Epithelial cell of prostate (primary cell): ENCODE data around the gene WLS.
A peak's percentile ranks its signal among the peaks of the same experiment; 100 is the strongest.

Experiments used
- DNase-seq: peaks from one replicate; pipeline ENCODE4 v3.0.0-alpha.2; 2011; ENCODE audit warnings: low read depth, low spot score
- H3K27ac ChIP-seq: fragments of 450-650 bp; 2 replicates; pipeline ENCODE4 v1.5.1; 2017; ENCODE audit warnings: mild to moderate bottlenecking

Gene WLS

GRCh38 chr1:68145418-68146126 lies 86.8 kb downstream of the WLS start:
- peak overlapping the region; percentile 55 for H3K27ac ChIP-seq
- DNase-seq = peak; percentile 10

- no peak overlapping the region for H3K27ac ChIP-seq
- DNase-seq = no peak
These were observed 87.5 kb downstream of the WLS start for GRCh38 chr1:68144856-68145255.

GRCh38 chr1:68143633-68144032 lies 88.7 kb downstream of the WLS start:
- DNase-seq = no peak
- no peak overlapping the region for H3K27ac ChIP-seq

GRCh38 chr1:68142461-68142860 lies 89.9 kb downstream of the WLS start:
- no peak for DNase-seq
- no peak overlapping the region for H3K27ac ChIP-seq

- H3K27ac ChIP-seq = no peak overlapping the region
- no peak for DNase-seq
These were observed 90.3 kb downstream of the WLS start for GRCh38 chr1:68142036-68142435.

GRCh38 chr1:68141071-68142021 lies 91.0 kb downstream of the WLS start:
- DNase-seq = no peak
- H3K27ac ChIP-seq = no peak overlapping the region

GRCh38 chr1:68140536-68140935 lies 91.8 kb downstream of the WLS start:
- DNase-seq = no peak
- H3K27ac ChIP-seq = no peak overlapping the region

- no peak for DNase-seq
- no peak overlapping the region for H3K27ac ChIP-seq
These were observed 96.1 kb downstream of the WLS start for GRCh38 chr1:68136187-68136586.

GRCh38 chr1:68132426-68133130 lies 99.7 kb downstream of the WLS start:
- no peak overlapping the region for H3K27ac ChIP-seq
- no peak for DNase-seq

GRCh38 chr1:68131261-68131660 lies 101.1 kb downstream of the WLS start:
- H3K27ac ChIP-seq = no peak overlapping the region
- no peak for DNase-seq

- no peak for DNase-seq
- no peak overlapping the region for H3K27ac ChIP-seq
These were observed 102.6 kb downstream of the WLS start for GRCh38 chr1:68129536-68130250.

- H3K27ac ChIP-seq = no peak overlapping the region
- DNase-seq = no peak
These were observed 103.5 kb downstream of the WLS start for GRCh38 chr1:68128820-68129219.

GRCh38 chr1:68128157-68128556 lies 104.2 kb downstream of the WLS start:
- no peak for DNase-seq
- no peak overlapping the region for H3K27ac ChIP-seq

GRCh38 chr1:68121536-68121935 lies 110.8 kb downstream of the WLS start:
- H3K27ac ChIP-seq = no peak overlapping the region
- DNase-seq = no peak

GRCh38 chr1:68120136-68120791 lies 112.1 kb downstream of the WLS start:
- DNase-seq = no peak
- no peak overlapping the region for H3K27ac ChIP-seq

GRCh38 chr1:68119445-68119844 lies 112.9 kb downstream of the WLS start:
- H3K27ac ChIP-seq = no peak overlapping the region
- DNase-seq = no peak

GRCh38 chr1:68117416-68117815 lies 114.9 kb downstream of the WLS start:
- no peak for DNase-seq
- H3K27ac ChIP-seq = no peak overlapping the region

- no peak for DNase-seq
- no peak overlapping the region for H3K27ac ChIP-seq
These were observed 115.6 kb downstream of the WLS start for GRCh38 chr1:68116643-68117235.

- no peak for DNase-seq
- H3K27ac ChIP-seq = no peak overlapping the region
These were observed 117.0 kb downstream of the WLS start for GRCh38 chr1:68115308-68115707.
